ENCODE results near the gene NTSR2.

Gene NTSR2

GRCh38 chr2:11677136-11678055 lies 7.4 kb upstream of the NTSR2 start:
- in situ Hi-C loops (cut with HindIII; ENCODE audit: low sequenced_read_pairs) = loop anchor here (25.0 kb wide), 1 partner anchor 110 kb away; no protein-coding TSS in a partner anchor
- TF ChIP-seq CTCF (IDR thresholded peaks at IDR 0.05; ENCODE audit: low read depth, low read length) = no peak
- no peak overlapping the region for H3K4me3 ChIP-seq (ENCODE audit: low read depth, low read length)
- DNase-seq (ENCODE audit: low read depth, low spot score) = no peak

- TF ChIP-seq CTCF (IDR thresholded peaks at IDR 0.05; ENCODE audit: low read depth, low read length) = no peak
- in situ Hi-C loops (cut with HindIII; ENCODE audit: low sequenced_read_pairs) = loop anchor here (25.0 kb wide), 1 partner anchor 111 kb away; no protein-coding TSS in a partner anchor
- no peak for DNase-seq (ENCODE audit: low read depth, low spot score)
- no peak overlapping the region for H3K4me3 ChIP-seq (ENCODE audit: low read depth, low read length)
Observed at GRCh38 chr2:11676640-11677039, 6.6 kb upstream of the NTSR2 start.

- DNase-seq (ENCODE audit: low read depth, low spot score) = no peak
- H3K4me3 ChIP-seq (ENCODE audit: low read depth, low read length) = no peak overlapping the region
- in situ Hi-C loops (cut with HindIII; ENCODE audit: low sequenced_read_pairs) = loop anchor here (25.0 kb wide), 1 partner anchor 112 kb away; no protein-coding TSS in a partner anchor
- TF ChIP-seq CTCF (IDR thresholded peaks at IDR 0.05; ENCODE audit: low read depth, low read length) = no peak
Observed at GRCh38 chr2:11675423-11676112, 5.6 kb upstream of the NTSR2 start.

- no peak for DNase-seq (ENCODE audit: low read depth, low spot score)
- in situ Hi-C loops (cut with HindIII; ENCODE audit: low sequenced_read_pairs) = loop anchor here (25.0 kb wide), 1 partner anchor 112 kb away; no protein-coding TSS in a partner anchor
- no peak for TF ChIP-seq CTCF (IDR thresholded peaks at IDR 0.05; ENCODE audit: low read depth, low read length)
- no peak overlapping the region for H3K4me3 ChIP-seq (ENCODE audit: low read depth, low read length)
Observed at GRCh38 chr2:11674983-11675382, 5.0 kb upstream of the NTSR2 start.

GRCh38 chr2:11672407-11672806 lies 2.4 kb upstream of the NTSR2 start:
- TF ChIP-seq CTCF (IDR thresholded peaks at IDR 0.05; ENCODE audit: low read depth, low read length) = no peak
- in situ Hi-C loops (cut with HindIII; ENCODE audit: low sequenced_read_pairs) = no loop called here
- DNase-seq (ENCODE audit: low read depth, low spot score) = no peak
- no peak overlapping the region for H3K4me3 ChIP-seq (ENCODE audit: low read depth, low read length)

GRCh38 chr2:11667866-11668637 lies 1.9 kb downstream of the NTSR2 start:
- in situ Hi-C loops (cut with HindIII; ENCODE audit: low sequenced_read_pairs) = no loop called here
- DNase-seq (ENCODE audit: low read depth, low spot score) = no peak
- TF ChIP-seq CTCF (IDR thresholded peaks at IDR 0.05; ENCODE audit: low read depth, low read length) = no peak
- no peak overlapping the region for H3K4me3 ChIP-seq (ENCODE audit: low read depth, low read length)
